ENCODE measurements around the gene NPR1. TPM values are rescaled to one million over a fixed set of nuclear protein-coding genes. Genes with fewer than 3 reads are reported as not detected.

NPR1 gene
- total RNA-seq (10 to 100 TPM in 1 of 2 donors, 1 to 10 TPM in 1; 4.7 to 15.8 TPM), polyA plus RNA-seq (10 to 100 TPM in 1 of 2 donors, 1 to 10 TPM in 1; 2.8 to 12.6 TPM)

DNA sequence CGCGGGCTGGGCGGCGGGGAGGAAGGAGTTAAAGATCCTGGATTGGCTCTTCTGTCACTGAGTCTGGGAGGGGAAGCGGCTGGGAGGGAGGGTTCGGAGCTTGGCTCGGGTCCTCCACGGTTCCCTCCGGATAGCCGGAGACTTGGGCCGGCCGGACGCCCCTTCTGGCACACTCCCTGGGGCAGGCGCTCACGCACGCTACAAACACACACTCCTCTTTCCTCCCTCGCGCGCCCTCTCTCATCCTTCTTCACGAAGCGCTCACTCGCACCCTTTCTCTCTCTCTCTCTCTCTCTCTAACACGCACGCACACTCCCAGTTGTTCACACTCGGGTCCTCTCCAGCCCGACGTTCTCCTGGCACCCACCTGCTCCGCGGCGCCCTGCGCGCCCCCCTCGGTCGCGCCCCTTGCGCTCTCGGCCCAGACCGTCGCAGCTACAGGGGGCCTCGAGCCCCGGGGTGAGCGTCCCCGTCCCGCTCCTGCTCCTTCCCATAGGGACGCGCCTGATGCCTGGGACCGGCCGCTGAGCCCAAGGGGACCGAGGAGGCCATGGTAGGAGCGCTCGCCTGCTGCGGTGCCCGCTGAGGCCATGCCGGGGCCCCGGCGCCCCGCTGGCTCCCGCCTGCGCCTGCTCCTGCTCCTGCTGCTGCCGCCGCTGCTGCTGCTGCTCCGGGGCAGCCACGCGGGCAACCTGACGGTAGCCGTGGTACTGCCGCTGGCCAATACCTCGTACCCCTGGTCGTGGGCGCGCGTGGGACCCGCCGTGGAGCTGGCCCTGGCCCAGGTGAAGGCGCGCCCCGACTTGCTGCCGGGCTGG is at the start of gene NPR1:
TSS of gene NPR1 (plus strand) at position 170 of the 818 bp plus-strand sequence. CDS start at position 591, 421 bp downstream.
- H3K9ac ChIP-seq (ENCODE audit: low read depth in 1 of 2, low read length in 2 of 2): peak within 1 kb of the TSS in 1 of 2 donors; percentile 12
- H3K27ac ChIP-seq (ENCODE audit: low read depth in 1 of 2, low read length in 2 of 2): peak within 1 kb of the TSS in 1 of 2 donors; percentile 11
- H3K4me3 ChIP-seq (ENCODE audit: low read depth in 1 of 3, low read length in 3 of 3): peak within 1 kb of the TSS in 2 of 3 donors; percentile 22 to 59
- H3K27me3 ChIP-seq (ENCODE audit: control insufficient read depth in 4 of 4, insufficient read depth in 4 of 4, low read length in 3 of 4): no peaks in the 10 kb centered on the region
- WGBS: 2% methylated on average over 78 of the region's 78 CpGs
- TF ChIP-seq TAF1 (conservative IDR thresholded peaks at IDR 0.05): no peak
- no peak for TF ChIP-seq YY1 (IDR thresholded peaks at IDR 0.05)
- no peak for TF ChIP-seq NR2F2 (IDR thresholded peaks at IDR 0.05)
- TF ChIP-seq, protein P1, sequence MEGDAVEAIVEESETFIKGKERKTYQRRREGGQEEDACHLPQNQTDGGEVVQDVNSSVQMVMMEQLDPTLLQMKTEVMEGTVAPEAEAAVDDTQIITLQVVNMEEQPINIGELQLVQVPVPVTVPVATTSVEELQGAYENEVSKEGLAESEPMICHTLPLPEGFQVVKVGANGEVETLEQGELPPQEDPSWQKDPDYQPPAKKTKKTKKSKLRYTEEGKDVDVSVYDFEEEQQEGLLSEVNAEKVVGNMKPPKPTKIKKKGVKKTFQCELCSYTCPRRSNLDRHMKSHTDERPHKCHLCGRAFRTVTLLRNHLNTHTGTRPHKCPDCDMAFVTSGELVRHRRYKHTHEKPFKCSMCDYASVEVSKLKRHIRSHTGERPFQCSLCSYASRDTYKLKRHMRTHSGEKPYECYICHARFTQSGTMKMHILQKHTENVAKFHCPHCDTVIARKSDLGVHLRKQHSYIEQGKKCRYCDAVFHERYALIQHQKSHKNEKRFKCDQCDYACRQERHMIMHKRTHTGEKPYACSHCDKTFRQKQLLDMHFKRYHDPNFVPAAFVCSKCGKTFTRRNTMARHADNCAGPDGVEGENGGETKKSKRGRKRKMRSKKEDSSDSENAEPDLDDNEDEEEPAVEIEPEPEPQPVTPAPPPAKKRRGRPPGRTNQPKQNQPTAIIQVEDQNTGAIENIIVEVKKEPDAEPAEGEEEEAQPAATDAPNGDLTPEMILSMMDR (IDR thresholded peaks at IDR 0.05; ENCODE audit: low read depth, low read length, missing input control): no peak
- TF ChIP-seq, protein P2, sequence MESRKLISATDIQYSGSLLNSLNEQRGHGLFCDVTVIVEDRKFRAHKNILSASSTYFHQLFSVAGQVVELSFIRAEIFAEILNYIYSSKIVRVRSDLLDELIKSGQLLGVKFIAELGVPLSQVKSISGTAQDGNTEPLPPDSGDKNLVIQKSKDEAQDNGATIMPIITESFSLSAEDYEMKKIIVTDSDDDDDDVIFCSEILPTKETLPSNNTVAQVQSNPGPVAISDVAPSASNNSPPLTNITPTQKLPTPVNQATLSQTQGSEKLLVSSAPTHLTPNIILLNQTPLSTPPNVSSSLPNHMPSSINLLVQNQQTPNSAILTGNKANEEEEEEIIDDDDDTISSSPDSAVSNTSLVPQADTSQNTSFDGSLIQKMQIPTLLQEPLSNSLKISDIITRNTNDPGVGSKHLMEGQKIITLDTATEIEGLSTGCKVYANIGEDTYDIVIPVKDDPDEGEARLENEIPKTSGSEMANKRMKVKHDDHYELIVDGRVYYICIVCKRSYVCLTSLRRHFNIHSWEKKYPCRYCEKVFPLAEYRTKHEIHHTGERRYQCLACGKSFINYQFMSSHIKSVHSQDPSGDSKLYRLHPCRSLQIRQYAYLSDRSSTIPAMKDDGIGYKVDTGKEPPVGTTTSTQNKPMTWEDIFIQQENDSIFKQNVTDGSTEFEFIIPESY (IDR thresholded peaks at IDR 0.05): no peak
- no peak for TF ChIP-seq EGR1 (IDR thresholded peaks at IDR 0.05; ENCODE audit: low read depth in 2 of 2)
- no peak for TF ChIP-seq SP1 (IDR thresholded peaks at IDR 0.05)
- TF ChIP-seq, protein P3, sequence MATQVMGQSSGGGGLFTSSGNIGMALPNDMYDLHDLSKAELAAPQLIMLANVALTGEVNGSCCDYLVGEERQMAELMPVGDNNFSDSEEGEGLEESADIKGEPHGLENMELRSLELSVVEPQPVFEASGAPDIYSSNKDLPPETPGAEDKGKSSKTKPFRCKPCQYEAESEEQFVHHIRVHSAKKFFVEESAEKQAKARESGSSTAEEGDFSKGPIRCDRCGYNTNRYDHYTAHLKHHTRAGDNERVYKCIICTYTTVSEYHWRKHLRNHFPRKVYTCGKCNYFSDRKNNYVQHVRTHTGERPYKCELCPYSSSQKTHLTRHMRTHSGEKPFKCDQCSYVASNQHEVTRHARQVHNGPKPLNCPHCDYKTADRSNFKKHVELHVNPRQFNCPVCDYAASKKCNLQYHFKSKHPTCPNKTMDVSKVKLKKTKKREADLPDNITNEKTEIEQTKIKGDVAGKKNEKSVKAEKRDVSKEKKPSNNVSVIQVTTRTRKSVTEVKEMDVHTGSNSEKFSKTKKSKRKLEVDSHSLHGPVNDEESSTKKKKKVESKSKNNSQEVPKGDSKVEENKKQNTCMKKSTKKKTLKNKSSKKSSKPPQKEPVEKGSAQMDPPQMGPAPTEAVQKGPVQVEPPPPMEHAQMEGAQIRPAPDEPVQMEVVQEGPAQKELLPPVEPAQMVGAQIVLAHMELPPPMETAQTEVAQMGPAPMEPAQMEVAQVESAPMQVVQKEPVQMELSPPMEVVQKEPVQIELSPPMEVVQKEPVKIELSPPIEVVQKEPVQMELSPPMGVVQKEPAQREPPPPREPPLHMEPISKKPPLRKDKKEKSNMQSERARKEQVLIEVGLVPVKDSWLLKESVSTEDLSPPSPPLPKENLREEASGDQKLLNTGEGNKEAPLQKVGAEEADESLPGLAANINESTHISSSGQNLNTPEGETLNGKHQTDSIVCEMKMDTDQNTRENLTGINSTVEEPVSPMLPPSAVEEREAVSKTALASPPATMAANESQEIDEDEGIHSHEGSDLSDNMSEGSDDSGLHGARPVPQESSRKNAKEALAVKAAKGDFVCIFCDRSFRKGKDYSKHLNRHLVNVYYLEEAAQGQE (IDR thresholded peaks at IDR 0.05): no peak
- TF ChIP-seq HNF4G (IDR thresholded peaks at IDR 0.05): no peak
- TF ChIP-seq, protein P4, sequence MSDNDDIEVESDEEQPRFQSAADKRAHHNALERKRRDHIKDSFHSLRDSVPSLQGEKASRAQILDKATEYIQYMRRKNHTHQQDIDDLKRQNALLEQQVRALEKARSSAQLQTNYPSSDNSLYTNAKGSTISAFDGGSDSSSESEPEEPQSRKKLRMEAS (IDR thresholded peaks at IDR 0.05): no peak
- TF ChIP-seq RAD21 (IDR thresholded peaks at IDR 0.05): no peak
- TF ChIP-seq GABPA (IDR thresholded peaks at IDR 0.05 in 1 of 2, conservative IDR thresholded peaks at IDR 0.05 in 1 of 2): no peak
- TF ChIP-seq RXRA (IDR thresholded peaks at IDR 0.05): no peak
- TF ChIP-seq FOXA1 (IDR thresholded peaks at IDR 0.05): no peak
- H3K36me3 ChIP-seq (ENCODE audit: control insufficient read depth in 4 of 4, insufficient read depth in 3 of 4, low read depth in 1 of 4, low read length in 3 of 4): no peaks in the 10 kb centered on the region
- peaks cover 8 to 24% (median 20%) of the 10 kb centered on the region in 4 donors for H3K4me1 ChIP-seq (ENCODE audit: control insufficient read depth in 4 of 4, insufficient read depth in 4 of 4, low read length in 3 of 4)
- H3K9me3 ChIP-seq (ENCODE audit: control insufficient read depth in 4 of 4, low read length in 3 of 4): no peaks in the 10 kb centered on the region
- no peak for DNase-seq (ENCODE audit: low spot score)

DNA sequence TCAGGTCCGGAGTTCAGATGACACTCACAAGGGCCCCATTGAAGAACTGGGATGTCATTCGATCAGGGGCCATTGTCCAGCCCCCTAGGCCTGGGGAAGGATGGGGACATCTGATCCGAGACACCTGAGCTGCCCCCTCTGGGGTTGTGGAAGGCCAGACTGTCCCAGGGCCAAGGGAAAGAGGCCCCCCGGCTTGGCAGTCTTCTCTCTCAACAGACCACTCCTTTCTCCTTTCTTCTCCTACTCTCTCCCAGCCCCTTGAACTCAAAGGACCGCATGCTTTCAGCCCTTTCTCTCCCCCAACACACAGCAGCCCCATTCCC is 49.2 kb upstream of the NPR1 start:
- peaks cover 7 to 29% (median 21%) of the 10 kb centered on the region in 4 donors for H3K4me1 ChIP-seq (ENCODE audit: control insufficient read depth in 4 of 4, insufficient read depth in 4 of 4, low read length in 3 of 4)
- H3K27me3 ChIP-seq (ENCODE audit: control insufficient read depth in 4 of 4, insufficient read depth in 4 of 4, low read length in 3 of 4): no peaks in the 10 kb centered on the region
- H3K27ac ChIP-seq (ENCODE audit: low read depth in 1 of 2, low read length in 2 of 2): no peak overlapping the region
- H3K36me3 ChIP-seq (ENCODE audit: control insufficient read depth in 4 of 4, insufficient read depth in 3 of 4, low read depth in 1 of 4, low read length in 3 of 4): no peaks in the 10 kb centered on the region
- H3K4me3 ChIP-seq (ENCODE audit: low read depth in 1 of 3, low read length in 3 of 3): no peak overlapping the region
- H3K9ac ChIP-seq (ENCODE audit: low read depth in 1 of 2, low read length in 2 of 2): no peak overlapping the region
- no peak for DNase-seq (ENCODE audit: low spot score)
- H3K9me3 ChIP-seq (ENCODE audit: control insufficient read depth in 4 of 4, low read length in 3 of 4): no peaks in the 10 kb centered on the region
- WGBS: 87% methylated on average over 5 of the region's 5 CpGs
- TF ChIP-seq, protein P1 (IDR thresholded peaks at IDR 0.05; ENCODE audit: low read depth, low read length, missing input control): no peak
- TF ChIP-seq RXRA (IDR thresholded peaks at IDR 0.05) (no peak), NR2F2 (IDR thresholded peaks at IDR 0.05) (no peak), GABPA (IDR thresholded peaks at IDR 0.05 in 1 of 2, conservative IDR thresholded peaks at IDR 0.05 in 1 of 2) (no peak), EGR1 (IDR thresholded peaks at IDR 0.05; ENCODE audit: low read depth in 2 of 2) (no peak)
- TF ChIP-seq, protein P2 (IDR thresholded peaks at IDR 0.05): no peak

Measured in liver (tissue), 9 donors.